Stimulated activated effector memory CD8-positive, alpha-beta T cell treated with anti-CD3 and anti-CD28 coated beads, Interleukin-12 subunit alpha, Interleukin-12 subunit beta, amount 100 ng/mL, for 72 hours (primary cell): ENCODE measurements around the gene LAMC3.
"Not testable (repeated sequence)": the region's sequence is repeated elsewhere in the genome, so short reads cannot be mapped to it uniquely, and the experiment has no call there.

Experiments
- ATAC-seq: fragments of 150-1000 bp; cut with Tn5 transposase; 2 replicates; pipeline ENCODE4 v1.10.0; 2021
- DNase-seq, 2 donors: peaks; one replicate each; pipeline ENCODE4 v3.0.0; 2021 to 2022; ENCODE audit warnings: low spot score in 2 of 2
- H3K27ac Mint-ChIP-seq: one replicate; pipeline ENCODE4 v1.8.0; 2022; ENCODE audit warnings: mild to moderate bottlenecking, mixed read lengths
- H3K36me3 Mint-ChIP-seq: one replicate; pipeline ENCODE4 v1.8.0; 2022; ENCODE audit warnings: mild to moderate bottlenecking, mixed read lengths
- H3K4me1 Mint-ChIP-seq: one replicate; pipeline ENCODE4 v1.8.0; 2022; ENCODE audit warnings: mixed read lengths
- H3K4me3 Mint-ChIP-seq: one replicate; pipeline ENCODE4 v1.8.0; 2022; ENCODE audit warnings: mild to moderate bottlenecking, mixed read lengths
- H3K9me3 Mint-ChIP-seq: one replicate; pipeline ENCODE4 v1.8.0; 2022; ENCODE audit warnings: mixed read lengths

The LAMC3 gene

DNA sequence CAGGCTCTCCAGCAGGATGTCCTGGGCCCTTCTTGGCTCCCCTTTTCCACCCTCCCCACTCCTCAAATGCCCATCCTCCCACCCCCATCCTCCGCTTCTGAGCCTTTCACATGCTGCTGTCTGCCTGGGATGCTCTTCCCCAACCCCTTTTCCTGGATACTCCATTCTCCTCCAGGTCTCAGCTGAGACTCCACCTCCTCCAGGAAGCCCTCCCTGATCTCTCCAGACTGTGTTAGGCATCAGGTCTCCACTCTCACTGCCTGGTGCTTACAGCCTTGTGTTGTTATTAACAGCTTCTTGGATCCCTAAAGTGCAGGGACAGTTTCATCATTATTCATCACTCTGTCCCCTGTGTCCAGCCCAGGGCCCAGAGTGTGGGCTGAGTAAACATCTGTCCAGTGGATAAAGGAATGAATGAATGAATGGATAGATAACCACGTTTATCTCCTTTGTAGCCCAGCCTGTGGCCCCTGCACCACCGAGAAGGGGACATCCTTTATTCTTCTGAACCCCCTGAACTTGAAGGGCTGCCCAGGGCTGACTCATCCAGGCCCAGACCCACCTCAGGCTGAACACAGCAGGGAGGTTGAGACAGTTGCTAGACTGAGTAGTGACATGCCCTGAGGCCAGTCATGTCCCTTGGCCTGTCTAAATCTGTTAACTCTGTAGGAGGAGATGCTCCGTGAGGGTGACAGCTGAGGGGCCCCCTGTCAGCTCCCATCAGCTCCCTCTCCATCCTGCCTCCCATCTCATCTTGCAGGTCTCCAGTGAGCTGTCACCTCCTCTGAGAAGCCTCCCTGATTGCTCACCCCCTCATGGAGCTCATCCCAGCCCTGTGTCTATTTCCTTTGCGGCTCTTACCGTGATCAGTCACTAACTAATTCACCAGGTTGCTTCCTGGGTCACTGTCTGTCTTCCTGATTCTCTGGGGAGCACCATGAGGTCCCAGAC is 14.6 kb upstream of the LAMC3 start:
- DNase-seq (no peak), ATAC-seq (no peak)
- H3K36me3 Mint-ChIP-seq: no peaks in the 10 kb centered on the region
- no peak overlapping the region for H3K27ac Mint-ChIP-seq
- H3K9me3 Mint-ChIP-seq: no peaks in the 10 kb centered on the region
- peaks cover 12% of the 10 kb centered on the region for H3K4me1 Mint-ChIP-seq
- no peak overlapping the region for H3K4me3 Mint-ChIP-seq

DNA sequence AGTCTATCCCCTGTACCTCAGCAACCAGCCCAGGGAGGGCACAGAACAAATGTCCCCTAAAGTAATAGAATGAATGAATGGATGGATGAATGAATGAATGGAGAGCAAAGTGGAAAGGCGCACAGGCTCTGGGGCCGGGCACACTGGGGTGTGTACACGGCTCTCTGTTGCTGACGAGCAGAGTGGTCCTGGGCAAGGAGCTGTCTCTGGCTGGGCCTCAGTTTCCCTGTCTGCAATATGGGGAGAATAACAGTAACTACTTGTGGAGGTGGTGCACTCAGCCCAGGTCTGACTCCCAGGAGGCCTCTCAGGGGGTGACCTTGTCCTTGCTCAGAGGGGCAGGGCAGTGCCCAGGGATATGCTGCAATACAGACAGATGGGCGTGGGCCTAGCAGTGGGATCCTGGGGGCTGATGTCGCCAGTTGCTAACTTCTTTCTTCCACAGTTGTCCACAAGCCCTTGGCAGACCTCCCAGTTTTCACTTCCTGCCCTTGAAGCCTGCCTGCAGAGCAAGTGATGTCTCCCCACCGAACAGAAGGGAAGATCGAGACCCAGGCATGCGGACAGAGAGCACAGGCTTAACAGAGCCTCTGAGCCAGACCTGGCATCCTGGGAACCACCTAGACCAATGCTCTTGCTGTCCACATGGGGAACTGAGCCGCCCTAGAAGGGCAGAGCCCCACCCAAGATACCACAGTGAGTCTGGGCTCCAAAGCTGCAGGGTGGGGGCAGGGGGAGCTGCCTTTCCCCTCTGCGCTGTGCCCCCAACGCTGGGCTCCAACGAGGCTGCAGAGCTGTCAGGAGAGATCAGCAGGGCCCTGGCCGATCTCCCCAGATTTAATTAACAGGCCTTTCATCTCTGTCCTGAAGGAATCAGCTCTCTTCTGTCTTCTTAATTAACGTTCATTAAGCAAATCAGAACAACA is 13.6 kb upstream of the LAMC3 start:
- Mint-ChIP-seq H3K27ac (no peak overlapping the region), H3K4me3 (no peak overlapping the region), H3K4me1 (peaks cover 12% of the 10 kb centered on the region), H3K36me3 (no peaks in the 10 kb centered on the region), H3K9me3 (no peaks in the 10 kb centered on the region)
- DNase-seq (no peak), ATAC-seq (no peak)

DNA sequence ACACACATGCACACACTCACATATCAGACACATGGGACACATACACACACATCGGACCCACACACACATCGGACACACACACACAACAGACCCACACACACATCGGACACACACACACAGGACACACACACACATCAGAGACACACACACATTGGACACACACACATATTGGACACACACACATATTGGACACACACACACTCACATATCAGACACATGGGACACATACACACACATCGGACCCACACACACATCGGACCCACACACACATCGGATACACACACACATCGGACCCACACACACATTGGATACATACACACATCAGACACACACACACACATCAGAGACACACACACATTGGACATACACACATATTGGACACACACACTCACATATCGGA is 12.8 kb upstream of the LAMC3 start:
- DNase-seq (no peak), ATAC-seq (no peak)
- Mint-ChIP-seq H3K27ac (no peak overlapping the region), H3K4me3 (no peak overlapping the region), H3K4me1 (peaks cover 12% of the 10 kb centered on the region), H3K9me3 (no peaks in the 10 kb centered on the region), H3K36me3 (no peaks in the 10 kb centered on the region)

DNA sequence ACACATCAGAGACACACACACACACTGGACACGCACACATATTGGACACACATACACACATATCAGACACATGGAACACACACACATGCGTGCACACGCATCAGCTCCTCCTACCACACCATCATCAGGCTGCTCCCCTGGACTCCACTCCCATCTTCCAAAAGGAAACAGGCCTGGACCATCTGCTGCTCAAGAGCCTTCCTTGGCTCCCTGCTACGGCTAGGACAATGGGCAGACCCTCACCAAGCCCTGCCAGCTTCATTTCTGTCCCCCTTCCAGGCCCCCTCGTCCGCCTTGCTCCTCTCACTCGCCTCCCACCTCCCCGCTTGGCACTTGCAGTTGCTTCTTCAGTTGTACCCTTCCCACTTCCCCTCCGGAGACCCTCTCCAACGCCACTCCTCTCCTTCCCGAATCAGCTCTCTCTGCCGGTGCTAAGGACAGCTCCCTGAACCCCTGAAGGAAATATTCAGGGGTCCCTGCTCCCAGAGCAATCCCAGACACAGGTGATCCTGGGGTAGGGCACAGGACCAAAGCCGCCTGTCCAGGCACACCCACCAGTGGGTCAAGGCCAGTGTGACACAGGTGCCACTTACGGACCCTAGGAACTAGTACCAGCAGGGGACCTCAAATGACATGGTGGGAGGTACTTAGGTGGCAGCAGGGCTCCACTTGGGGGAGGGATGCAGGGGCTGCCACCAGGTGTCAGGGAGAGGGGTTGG is 12.1 kb upstream of the LAMC3 start:
- no peaks in the 10 kb centered on the region for H3K36me3 Mint-ChIP-seq
- H3K4me3 Mint-ChIP-seq: no peak overlapping the region
- DNase-seq (no peak), ATAC-seq (no peak)
- H3K27ac Mint-ChIP-seq: no peak overlapping the region
- peaks cover 12% of the 10 kb centered on the region for H3K4me1 Mint-ChIP-seq
- H3K9me3 Mint-ChIP-seq: no peaks in the 10 kb centered on the region

DNA sequence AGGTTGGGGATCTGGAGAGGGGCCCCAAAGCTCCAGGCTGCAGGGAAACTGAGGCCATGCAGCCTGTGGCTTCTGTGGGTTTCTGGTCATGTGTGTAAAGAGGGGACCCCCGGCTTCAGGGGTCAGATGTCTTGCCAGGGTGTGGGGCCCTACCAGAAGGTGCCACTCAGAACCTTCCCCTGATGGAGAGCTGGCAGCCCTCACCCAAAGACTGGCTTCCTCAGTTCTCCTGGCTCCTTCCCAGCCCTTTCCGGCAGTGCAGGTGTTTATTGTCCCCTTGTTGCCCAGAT is 11.6 kb upstream of the LAMC3 start:
- ATAC-seq (no peak), DNase-seq (no peak)

DNA sequence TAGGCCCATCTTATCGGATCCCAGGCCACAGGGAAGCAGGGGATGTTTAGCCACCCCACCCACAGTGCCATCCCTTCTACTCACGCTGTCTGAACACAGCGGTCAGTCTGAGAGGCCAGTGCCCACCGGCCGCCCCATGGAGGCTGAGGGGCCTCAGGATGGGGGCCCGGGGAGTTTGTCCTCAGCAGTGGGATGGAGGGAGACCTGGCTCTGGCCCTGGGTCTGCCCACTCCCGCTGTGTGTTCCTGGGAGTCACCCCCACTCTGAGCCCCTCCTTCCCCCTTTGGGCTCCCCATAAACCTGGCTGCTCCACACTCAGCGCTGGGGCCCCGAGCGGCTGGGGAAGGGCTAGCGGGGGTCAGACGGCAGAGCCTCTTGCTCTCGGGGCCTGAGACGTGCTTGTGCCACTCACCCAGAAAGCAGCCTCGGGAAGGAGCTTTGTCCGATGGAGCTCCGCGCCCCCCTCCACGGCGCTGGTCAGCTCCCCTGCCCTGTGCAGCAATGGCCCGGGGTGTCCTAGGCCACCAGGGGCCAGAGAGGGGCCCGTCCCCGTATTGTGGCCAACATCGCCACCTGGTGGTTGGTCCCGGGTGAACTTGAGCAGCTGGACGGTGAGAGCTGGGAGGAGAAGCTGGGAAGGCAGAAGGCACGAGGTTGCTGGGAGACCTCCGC is 10.9 kb upstream of the LAMC3 start:
- no peak overlapping the region for H3K4me3 Mint-ChIP-seq
- no peaks in the 10 kb centered on the region for H3K9me3 Mint-ChIP-seq
- ATAC-seq (peak; percentile 43), DNase-seq (peak; percentile 41 to 81)
- peaks cover 12% of the 10 kb centered on the region for H3K4me1 Mint-ChIP-seq
- no peaks in the 10 kb centered on the region for H3K36me3 Mint-ChIP-seq
- no peak overlapping the region for H3K27ac Mint-ChIP-seq

More for the DNA sequence above, 11.6 kb upstream of the LAMC3 start:
- Mint-ChIP-seq H3K27ac (no peak overlapping the region), H3K36me3 (no peaks in the 10 kb centered on the region), H3K4me3 (no peak overlapping the region), H3K4me1 (peaks cover 12% of the 10 kb centered on the region), H3K9me3 (no peaks in the 10 kb centered on the region)

DNA sequence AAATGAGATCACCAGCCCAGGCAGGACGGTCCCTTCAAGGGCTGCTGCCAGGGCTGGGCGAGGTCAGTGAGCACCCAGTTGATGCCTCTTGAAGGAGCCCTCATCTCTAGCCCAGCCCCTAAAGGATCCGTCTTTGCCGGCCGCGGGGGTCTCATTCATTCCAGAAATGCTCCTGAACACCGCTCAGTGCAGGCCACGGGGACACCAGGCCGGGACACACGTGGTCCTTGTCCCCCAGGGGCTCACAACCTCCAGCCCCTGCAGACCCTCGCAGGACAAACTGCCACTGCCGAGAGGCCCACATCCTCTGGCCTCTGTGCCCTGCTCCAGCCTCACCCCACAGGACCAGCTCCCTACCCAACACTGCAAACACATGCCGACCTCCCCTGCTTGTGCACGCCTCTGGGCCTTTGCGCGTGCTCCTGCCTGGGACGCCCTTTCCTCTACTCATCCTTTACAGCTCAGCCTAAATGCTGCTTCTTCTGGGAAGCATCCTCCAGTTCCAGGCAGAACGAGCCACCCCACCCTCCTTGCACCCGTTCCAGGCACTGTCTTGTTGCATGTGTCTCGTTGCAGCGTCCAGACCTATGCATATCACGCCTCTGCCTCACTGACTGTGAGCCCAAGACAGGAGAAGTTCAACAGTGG is 10.3 kb upstream of the LAMC3 start:
- DNase-seq (no peak), ATAC-seq (peak; percentile 27)
- no peaks in the 10 kb centered on the region for H3K36me3 Mint-ChIP-seq
- H3K27ac Mint-ChIP-seq: no peak overlapping the region
- H3K9me3 Mint-ChIP-seq: no peaks in the 10 kb centered on the region
- peaks cover 12% of the 10 kb centered on the region for H3K4me1 Mint-ChIP-seq
- no peak overlapping the region for H3K4me3 Mint-ChIP-seq

DNA sequence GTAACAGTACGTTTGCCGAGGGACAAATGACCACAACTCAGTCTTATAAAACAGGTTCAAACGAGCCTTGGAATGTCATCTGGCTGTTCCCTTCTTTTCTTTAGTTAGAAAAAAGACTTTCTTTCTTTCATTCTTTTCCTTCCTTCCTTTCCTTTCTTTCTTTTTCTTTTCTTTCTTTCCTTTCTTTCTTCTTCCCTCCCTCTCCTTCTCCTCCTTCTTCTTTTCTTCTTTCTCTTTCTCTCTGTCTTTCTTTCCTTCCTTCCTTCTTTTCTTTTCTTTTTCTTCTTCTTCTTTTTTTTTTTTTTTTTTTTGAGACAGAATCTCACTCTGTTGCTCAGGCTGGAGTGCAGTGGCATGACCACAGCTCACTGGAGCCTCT is 9.7 kb upstream of the LAMC3 start:
- Mint-ChIP-seq H3K9me3 (no peaks in the 10 kb centered on the region), H3K36me3 (no peaks in the 10 kb centered on the region), H3K4me1 (peaks cover 12% of the 10 kb centered on the region), H3K4me3 (no peak overlapping the region), H3K27ac (no peak overlapping the region)
- no peak for DNase-seq
- no peak for ATAC-seq

DNA sequence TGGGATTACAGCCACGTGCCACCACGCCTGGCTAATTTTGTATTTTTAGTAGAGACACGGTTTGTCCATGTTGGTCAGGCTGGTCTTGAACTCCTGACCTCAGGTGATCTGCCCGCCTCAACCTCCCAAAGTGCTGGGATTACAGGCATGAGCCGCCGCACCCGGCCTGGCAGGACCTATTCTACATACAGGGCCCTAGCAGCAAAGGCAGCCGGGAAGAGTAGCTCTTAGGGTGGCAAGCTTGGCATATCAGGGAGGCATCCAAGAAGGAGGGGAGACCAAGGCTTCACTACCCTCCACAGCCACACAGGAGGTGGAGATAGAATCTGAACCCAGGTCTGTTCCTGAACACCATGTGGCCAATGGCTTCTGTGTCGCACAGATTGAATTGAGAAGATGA is 8.4 kb upstream of the LAMC3 start:
- H3K4me3 Mint-ChIP-seq, H3K4me1 Mint-ChIP-seq, H3K9me3 Mint-ChIP-seq, H3K27ac Mint-ChIP-seq, H3K36me3 Mint-ChIP-seq, DNase-seq, ATAC-seq: not testable (repeated sequence)

DNA sequence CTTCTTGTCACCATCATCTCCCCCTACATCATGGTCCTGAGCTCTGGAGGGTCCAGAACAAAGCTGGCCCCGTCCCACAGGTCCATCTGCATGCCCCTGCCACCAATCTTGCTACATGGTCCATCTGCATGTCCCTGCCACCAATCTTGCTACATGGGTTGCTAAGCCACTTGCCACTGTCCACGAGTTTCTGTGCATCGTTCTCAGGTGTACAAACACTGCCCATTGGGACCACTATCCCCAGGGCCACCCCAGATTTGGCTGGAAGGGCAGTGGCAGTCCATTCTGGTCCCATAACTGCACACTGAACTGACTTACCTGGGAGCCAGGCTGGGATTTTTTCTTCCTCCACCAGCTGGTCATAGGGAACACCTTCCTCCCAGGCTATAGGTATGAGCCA is 8.0 kb upstream of the LAMC3 start:
- no peaks in the 10 kb centered on the region for H3K9me3 Mint-ChIP-seq
- no peak overlapping the region for H3K4me3 Mint-ChIP-seq
- DNase-seq (no peak), ATAC-seq (no peak)
- no peaks in the 10 kb centered on the region for H3K36me3 Mint-ChIP-seq
- H3K4me1 Mint-ChIP-seq: peaks cover 6% of the 10 kb centered on the region
- H3K27ac Mint-ChIP-seq: no peak overlapping the region

DNA sequence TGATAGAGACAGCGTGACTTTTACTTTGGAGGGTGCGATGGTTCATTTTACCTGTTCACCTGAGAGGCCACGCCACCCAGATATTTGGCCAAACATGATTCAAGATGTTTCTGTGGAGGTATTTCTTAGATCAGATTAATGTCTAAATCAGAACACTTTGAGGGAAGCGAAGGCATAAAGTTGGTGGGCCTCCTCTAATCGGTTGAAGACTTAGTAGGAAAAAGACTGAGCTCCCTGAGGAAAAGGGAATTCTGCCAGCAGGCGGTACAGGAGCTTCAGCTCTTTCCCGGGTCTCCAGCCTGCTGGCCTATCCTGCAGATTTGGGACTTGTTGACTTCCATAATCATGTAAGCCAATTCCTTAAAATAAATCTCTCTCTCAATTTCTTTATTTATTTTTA is 7.0 kb upstream of the LAMC3 start:
- ATAC-seq: no peak
- H3K4me3 Mint-ChIP-seq: no peak overlapping the region
- H3K4me1 Mint-ChIP-seq: peaks cover 6% of the 10 kb centered on the region
- no peaks in the 10 kb centered on the region for H3K9me3 Mint-ChIP-seq
- DNase-seq: no peak
- no peak overlapping the region for H3K27ac Mint-ChIP-seq
- no peaks in the 10 kb centered on the region for H3K36me3 Mint-ChIP-seq

DNA sequence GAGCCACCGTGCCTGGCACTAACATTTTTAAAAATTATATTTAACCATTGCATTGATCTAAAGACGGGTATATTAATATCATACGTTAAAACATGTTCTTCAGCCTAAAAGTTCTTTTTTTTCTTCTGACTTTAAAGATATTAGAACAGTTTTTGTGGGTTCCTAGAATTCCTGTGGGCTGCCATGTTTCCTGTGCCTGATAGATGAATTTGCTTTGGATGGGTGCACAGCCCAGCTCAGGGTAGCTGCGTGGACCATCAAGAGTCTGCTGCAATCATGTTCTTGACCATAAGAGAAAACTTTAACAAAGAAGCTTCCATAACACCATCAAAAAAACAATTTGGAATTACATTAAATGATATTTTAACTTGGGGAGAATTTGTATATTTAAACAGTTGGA is 2.4 kb upstream of the LAMC3 start:
- ATAC-seq (no peak), DNase-seq (no peak)
- H3K9me3 Mint-ChIP-seq: no peaks in the 10 kb centered on the region
- no peak overlapping the region for H3K4me3 Mint-ChIP-seq
- H3K4me1 Mint-ChIP-seq: no peaks in the 10 kb centered on the region
- H3K27ac Mint-ChIP-seq: no peak overlapping the region
- no peaks in the 10 kb centered on the region for H3K36me3 Mint-ChIP-seq

DNA sequence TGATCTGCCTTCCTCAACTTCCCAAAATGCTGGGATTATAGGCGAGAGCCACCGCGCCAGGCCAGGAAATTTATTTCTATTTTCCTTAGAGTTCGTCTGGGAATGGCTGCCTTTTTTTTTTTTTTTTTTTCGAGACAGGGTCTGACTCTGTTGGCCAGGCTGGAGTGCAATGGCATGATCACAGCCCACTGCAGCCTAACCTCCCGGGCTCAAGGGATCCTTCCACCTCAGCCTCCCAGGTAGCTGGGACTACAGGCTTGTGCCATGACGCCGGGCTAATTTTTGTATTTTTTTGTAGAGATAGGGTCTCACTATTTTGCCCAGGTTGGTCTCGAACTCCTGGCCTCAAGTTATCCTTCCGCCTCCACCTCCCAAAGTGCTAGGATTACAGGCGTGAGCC is 888 bp upstream of the LAMC3 start:
- H3K9me3 Mint-ChIP-seq: no peaks in the 10 kb centered on the region
- no peak for ATAC-seq
- no peaks in the 10 kb centered on the region for H3K36me3 Mint-ChIP-seq
- DNase-seq: no peak
- no peaks in the 10 kb centered on the region for H3K4me1 Mint-ChIP-seq
- H3K4me3 Mint-ChIP-seq: no peak overlapping the region
- no peak overlapping the region for H3K27ac Mint-ChIP-seq

DNA sequence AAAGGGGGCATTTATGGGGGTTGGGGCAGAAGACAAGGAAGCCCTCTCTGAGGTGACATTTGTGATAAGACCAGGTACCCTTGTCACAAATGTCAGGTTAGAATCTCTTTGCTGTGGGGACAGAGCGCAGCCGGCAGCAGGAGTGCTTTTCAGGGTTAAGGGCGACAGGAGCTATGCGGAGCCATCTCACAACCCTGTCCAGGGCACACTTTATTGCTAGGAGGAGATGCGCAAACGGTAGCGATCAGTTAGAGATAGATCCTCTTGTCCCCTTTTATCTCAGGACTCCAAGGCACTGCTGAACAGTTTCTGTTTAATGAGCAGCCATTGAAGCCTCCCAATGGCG is 438 bp upstream of the LAMC3 start:
- H3K36me3 Mint-ChIP-seq: no peaks in the 10 kb centered on the region
- no peak overlapping the region for H3K4me3 Mint-ChIP-seq
- H3K4me1 Mint-ChIP-seq: no peaks in the 10 kb centered on the region
- ATAC-seq (no peak), DNase-seq (no peak)
- no peak overlapping the region for H3K27ac Mint-ChIP-seq
- H3K9me3 Mint-ChIP-seq: no peaks in the 10 kb centered on the region
